ENCODE data around the gene CDC25C. TPM values are rescaled to one million over a fixed set of nuclear protein-coding genes. Genes with fewer than 3 reads are reported as not detected.

Gene CDC25C
- total and polyA plus RNA-seq, 4 donors: 0.25 to 3.0 (median 0.41) TPM

DNA sequence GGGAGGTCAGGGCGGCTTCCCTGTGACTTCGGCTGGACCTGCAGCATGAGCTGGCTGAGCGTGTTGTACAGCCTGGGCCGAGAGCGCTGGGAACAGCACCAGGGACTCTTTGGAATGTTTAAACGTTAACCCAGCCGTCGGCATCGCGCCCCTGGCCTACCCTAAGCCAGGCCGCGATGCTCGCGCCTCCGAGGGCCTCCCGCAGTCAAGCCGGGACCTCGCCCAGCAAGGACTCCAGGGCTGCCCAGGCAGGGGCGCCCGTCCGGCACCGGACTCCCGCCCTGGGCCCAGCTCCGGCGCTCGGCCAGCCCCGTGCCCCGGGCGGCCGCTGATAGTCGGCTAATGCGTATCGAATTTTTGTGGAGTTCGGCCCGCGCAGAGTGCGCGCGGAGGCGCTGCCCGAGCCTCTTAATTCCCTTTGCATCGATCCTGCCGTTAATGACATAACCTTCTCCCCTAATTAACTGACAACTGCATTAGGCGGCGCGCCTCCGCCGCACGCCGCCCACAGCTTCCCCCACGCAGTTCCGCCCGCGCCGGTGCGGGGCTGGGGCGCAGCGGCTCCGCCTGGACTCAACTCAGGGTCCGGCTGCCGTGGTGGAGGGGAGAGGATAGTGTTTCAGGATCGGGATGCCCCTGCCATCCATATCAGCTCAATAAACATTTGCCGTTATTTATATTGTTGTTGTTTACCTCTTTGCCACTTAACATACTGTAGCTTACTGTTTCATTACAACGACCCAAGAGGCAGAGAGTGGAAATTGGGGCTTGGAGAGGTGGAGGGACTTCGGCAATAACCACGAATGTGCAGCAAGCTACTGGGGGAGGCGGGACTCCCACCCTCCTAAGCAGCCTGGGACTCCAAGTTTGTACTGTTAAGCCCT, 89.7 kb downstream of the CDC25C start:
- peaks cover 0 to 16% (median 0%) of the 10 kb centered on the region in 5 donors for H3K4me1 ChIP-seq (ENCODE audit: control insufficient read depth in 5 of 5, insufficient read depth in 5 of 5, low read length in 5 of 5)
- no peaks in the 10 kb centered on the region for H3K9me3 ChIP-seq (ENCODE audit: control insufficient read depth in 4 of 4, insufficient read depth in 3 of 4, low read length in 3 of 4)
- H3K27ac ChIP-seq (ENCODE audit: low read depth in 1 of 2, low read length in 1 of 2): no peak overlapping the region
- H3K27me3 ChIP-seq (ENCODE audit: control insufficient read depth in 3 of 3, insufficient read depth in 3 of 3, low read length in 2 of 3): peaks cover 0 to 6% (median 4%) of the 10 kb centered on the region in 3 donors
- no peak overlapping the region for H3K4me3 ChIP-seq
- no peak for TF ChIP-seq CTCF (IDR thresholded peaks at IDR 0.05; ENCODE audit: control extremely low read depth, extremely low read depth)
- peak; percentile 59 for ATAC-seq (ENCODE audit: insufficient read depth, low FRiP score)
- H3K9ac ChIP-seq (ENCODE audit: insufficient read depth in 1 of 2, low read length in 2 of 2): peak overlapping the region; percentile 23 to 63
- DNase-seq: peak; percentile 44 to 61 (median 56)
- WGBS, 2 donors: 5 to 7% methylated on average over 67 of the region's 67 CpGs
- no peaks in the 10 kb centered on the region for H3K36me3 ChIP-seq (ENCODE audit: control insufficient read depth in 4 of 4, insufficient read depth in 4 of 4, low read length in 4 of 4)

DNA sequence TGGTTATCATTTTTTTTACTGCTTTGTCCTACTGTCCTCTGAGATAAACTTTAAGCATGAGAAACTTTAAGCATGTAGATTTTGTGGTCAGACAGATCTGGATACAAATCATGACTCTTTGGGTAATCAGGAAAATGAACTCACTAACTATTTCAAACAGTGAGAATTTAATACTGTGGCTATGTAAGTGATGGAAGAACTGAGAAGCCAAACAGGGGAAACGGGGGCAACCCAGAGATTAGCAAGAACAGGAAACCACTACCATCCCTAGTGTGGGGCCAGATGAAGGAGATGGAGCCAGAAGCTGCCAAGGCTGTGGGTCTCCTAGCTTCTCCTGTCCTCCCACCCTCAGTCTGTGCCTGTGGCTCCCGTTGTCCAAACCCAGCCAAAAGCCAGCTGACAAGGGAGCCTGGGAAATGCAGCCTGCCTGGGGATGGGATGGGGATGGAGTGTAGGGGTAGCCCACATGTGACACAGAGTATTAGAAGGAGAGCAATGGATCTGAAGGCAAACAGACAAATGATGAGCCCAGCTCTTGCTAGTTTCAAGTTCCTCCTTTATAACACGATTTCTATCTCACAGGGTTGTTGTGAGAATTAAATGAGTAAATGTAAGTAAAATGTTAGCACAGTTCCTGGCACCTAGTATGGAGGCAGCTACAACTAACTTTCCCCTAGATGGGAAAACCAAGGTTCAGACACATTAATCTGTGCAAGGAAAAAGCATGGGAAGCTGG, 90.8 kb downstream of the CDC25C start:
- Histone ChIP-seq H3K27me3 (ENCODE audit: control insufficient read depth in 3 of 3, insufficient read depth in 3 of 3, low read length in 2 of 3) (peaks cover 0 to 6% (median 4%) of the 10 kb centered on the region in 3 donors), H3K4me1 (ENCODE audit: control insufficient read depth in 5 of 5, insufficient read depth in 5 of 5, low read length in 5 of 5) (peaks cover 0 to 14% (median 0%) of the 10 kb centered on the region in 5 donors), H3K27ac (ENCODE audit: low read depth in 1 of 2, low read length in 1 of 2) (no peak overlapping the region), H3K36me3 (ENCODE audit: control insufficient read depth in 4 of 4, insufficient read depth in 4 of 4, low read length in 4 of 4) (no peaks in the 10 kb centered on the region), H3K4me3 (no peak overlapping the region), H3K9me3 (ENCODE audit: control insufficient read depth in 4 of 4, insufficient read depth in 3 of 4, low read length in 3 of 4) (no peaks in the 10 kb centered on the region), H3K9ac (ENCODE audit: insufficient read depth in 1 of 2, low read length in 2 of 2) (no peak overlapping the region)
- DNase-seq: no peak
- TF ChIP-seq CTCF (IDR thresholded peaks at IDR 0.05; ENCODE audit: control extremely low read depth, extremely low read depth): no peak
- WGBS, 2 donors: 24 to 61% methylated on average over 3 of the region's 3 CpGs
- no peak for ATAC-seq (ENCODE audit: insufficient read depth, low FRiP score)

DNA sequence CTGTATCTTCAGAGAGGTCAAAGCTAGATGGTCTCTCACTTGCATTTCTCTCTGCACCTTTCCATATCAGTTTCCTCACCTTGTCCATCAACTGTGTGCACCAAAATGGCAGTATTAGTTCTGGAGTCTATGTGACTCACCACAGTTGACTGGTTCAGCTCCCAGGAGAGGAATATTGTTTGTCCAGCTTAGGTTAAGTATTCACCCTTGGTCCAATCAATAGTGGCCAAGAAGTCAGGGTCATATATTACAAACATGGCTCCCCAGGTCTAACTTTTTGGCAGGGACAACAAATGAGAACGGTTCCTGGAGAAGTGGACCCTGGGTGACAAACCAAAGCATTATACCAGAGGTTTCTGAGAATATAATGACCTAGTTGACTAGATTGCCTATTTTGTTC, 93.6 kb downstream of the CDC25C start:
- DNase-seq: no peak
- Histone ChIP-seq H3K9ac (ENCODE audit: insufficient read depth in 1 of 2, low read length in 2 of 2) (no peak overlapping the region), H3K27ac (ENCODE audit: low read depth in 1 of 2, low read length in 1 of 2) (no peak overlapping the region), H3K4me1 (ENCODE audit: control insufficient read depth in 5 of 5, insufficient read depth in 5 of 5, low read length in 5 of 5) (peaks cover 0 to 12% (median 0%) of the 10 kb centered on the region in 5 donors), H3K36me3 (ENCODE audit: control insufficient read depth in 4 of 4, insufficient read depth in 4 of 4, low read length in 4 of 4) (no peaks in the 10 kb centered on the region), H3K9me3 (ENCODE audit: control insufficient read depth in 4 of 4, insufficient read depth in 3 of 4, low read length in 3 of 4) (no peaks in the 10 kb centered on the region), H3K4me3 (no peak overlapping the region), H3K27me3 (ENCODE audit: control insufficient read depth in 3 of 3, insufficient read depth in 3 of 3, low read length in 2 of 3) (peaks cover 0 to 6% (median 4%) of the 10 kb centered on the region in 3 donors)
- no peak for TF ChIP-seq CTCF (IDR thresholded peaks at IDR 0.05; ENCODE audit: control extremely low read depth, extremely low read depth)
- ATAC-seq (ENCODE audit: insufficient read depth, low FRiP score): no peak
- 87 to 93% methylated on average over 1 of the region's 1 CpG for WGBS, 2 donors

Other genes starting within 250 kb of the CDC25C start
- not detected for gene WNT8A, start 247.8 kb downstream of the CDC25C start, total RNA-seq
- gene WNT8A, start 247.8 kb downstream of the CDC25C start, polyA plus RNA-seq: not detected
- gene NME5, start 192.4 kb downstream of the CDC25C start, total RNA-seq: 10 to 100 TPM; 13.5 to 15.8 TPM
- gene NME5, start 192.4 kb downstream of the CDC25C start, polyA plus RNA-seq: 10 to 100 TPM in 1 of 2 donors, 1 to 10 TPM in 1; 9.6 to 12.2 TPM
- gene BRD8, start 153.2 kb downstream of the CDC25C start, total RNA-seq: 10 to 100 TPM; 38.4 to 80.1 TPM
- gene BRD8, start 153.2 kb downstream of the CDC25C start, polyA plus RNA-seq: 10 to 100 TPM; 23.3 to 28.6 TPM
- 1 to 10 TPM; 1.1 to 8.0 TPM for gene KIF20A, start 152.7 kb downstream of the CDC25C start, total RNA-seq
- 1 to 10 TPM; 1.4 to 2.0 TPM for gene KIF20A, start 152.7 kb downstream of the CDC25C start, polyA plus RNA-seq
- gene CDC23, start 118.5 kb downstream of the CDC25C start, total RNA-seq: 10 to 100 TPM; 19.8 to 41.8 TPM
- gene CDC23, start 118.5 kb downstream of the CDC25C start, polyA plus RNA-seq: 10 to 100 TPM in 1 of 2 donors, 1 to 10 TPM in 1; 9.9 to 14.3 TPM
- gene GFRA3, start 57.2 kb downstream of the CDC25C start, total RNA-seq: under 1 TPM in 1 of 2 donors, not detected in 1; 0.57 TPM
- gene GFRA3, start 57.2 kb downstream of the CDC25C start, polyA plus RNA-seq: under 1 TPM; 0.11 to 0.18 TPM
- 10 to 100 TPM; 22.2 to 28.0 TPM for gene FAM53C, start 6.5 kb upstream of the CDC25C start, total RNA-seq
- gene FAM53C, start 6.5 kb upstream of the CDC25C start, polyA plus RNA-seq: 10 to 100 TPM in 1 of 2 donors, 1 to 10 TPM in 1; 8.2 to 19.9 TPM
- 10 to 100 TPM; 49.6 to 92.7 TPM for gene KDM3B, start 20.9 kb upstream of the CDC25C start, total RNA-seq
- 10 to 100 TPM; 17.7 to 25.4 TPM for gene KDM3B, start 20.9 kb upstream of the CDC25C start, polyA plus RNA-seq
- gene REEP2, start 107.3 kb upstream of the CDC25C start, total RNA-seq: 1 to 10 TPM in 1 of 2 donors, under 1 TPM in 1; 0.98 to 1.1 TPM
- under 1 TPM; 0.29 to 0.85 TPM for gene REEP2, start 107.3 kb upstream of the CDC25C start, polyA plus RNA-seq
- 10 to 100 TPM; 15.8 to 26.3 TPM for gene EGR1, start 133.7 kb upstream of the CDC25C start, total RNA-seq
- gene EGR1, start 133.7 kb upstream of the CDC25C start, polyA plus RNA-seq: 100 to 1,000 TPM in 1 of 2 donors, 10 to 100 TPM in 1; 35.1 to 126 TPM
- gene ETF1, start 211.4 kb upstream of the CDC25C start, total RNA-seq: 10 to 100 TPM; 58.5 to 99.2 TPM
- gene ETF1, start 211.4 kb upstream of the CDC25C start, polyA plus RNA-seq: 10 to 100 TPM; 36.9 to 67.2 TPM
- 100 to 1,000 TPM; 150 to 194 TPM for gene HSPA9, start 243.6 kb upstream of the CDC25C start, total RNA-seq
- gene HSPA9, start 243.6 kb upstream of the CDC25C start, polyA plus RNA-seq: 100 to 1,000 TPM in 1 of 2 donors, 10 to 100 TPM in 1; 77.8 to 143 TPM